ENCODE data around the gene TIA1.

TIA1 gene

DNA sequence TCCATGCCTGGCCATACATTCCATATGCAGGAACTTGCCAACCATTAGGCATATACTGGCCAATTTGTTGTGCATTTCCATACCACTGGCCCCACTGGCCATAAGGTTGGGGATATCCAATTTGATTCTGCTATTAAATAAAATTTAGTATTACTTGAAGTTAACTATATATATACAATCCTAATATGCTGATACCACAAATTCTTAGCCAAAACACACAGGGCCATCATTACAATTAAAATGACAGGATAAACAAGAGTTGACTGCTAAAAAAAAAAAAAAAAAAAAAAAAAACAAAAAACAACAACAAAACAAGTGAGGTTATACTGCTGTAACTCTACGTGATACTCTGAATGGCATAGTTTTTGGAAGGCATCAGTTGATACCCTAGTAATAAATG lies 34.1 kb downstream of the TIA1 start:
- Histone ChIP-seq H3K36me3 (ENCODE audit: insufficient read depth, low read length) (peaks cover 96% of the 10 kb centered on the region), H3F3A (ENCODE audit: insufficient read depth, low read length) (no peaks in the 10 kb centered on the region), H3K4me2 (ENCODE audit: low read length) (no peak overlapping the region), H4K20me1 (ENCODE audit: insufficient read depth, low read length) (no peaks in the 10 kb centered on the region; the same call in 1 of the 2 replicates), H2AFZ (ENCODE audit: low read length) (no peak overlapping the region), H3K9ac (ENCODE audit: low read length) (no peak overlapping the region), H3K79me2 (ENCODE audit: insufficient read depth, low read length) (no peaks in the 10 kb centered on the region), H3K4me1 (ENCODE audit: insufficient read depth, low read length, severe bottlenecking) (no peaks in the 10 kb centered on the region), H3K9me3 (ENCODE audit: low read length) (no peaks in the 10 kb centered on the region), H3K27me3 (ENCODE audit: insufficient read depth, low read length) (no peaks in the 10 kb centered on the region), H3K9me2 (ENCODE audit: low read depth, low read length) (no peaks in the 10 kb centered on the region), H3K27ac (ENCODE audit: low read depth, low read length, poor library complexity, severe bottlenecking) (no peak overlapping the region), H3K4me3 (ENCODE audit: low read depth, low read length, poor library complexity, severe bottlenecking) (no peak overlapping the region)
- TF ChIP-seq, protein P1, sequence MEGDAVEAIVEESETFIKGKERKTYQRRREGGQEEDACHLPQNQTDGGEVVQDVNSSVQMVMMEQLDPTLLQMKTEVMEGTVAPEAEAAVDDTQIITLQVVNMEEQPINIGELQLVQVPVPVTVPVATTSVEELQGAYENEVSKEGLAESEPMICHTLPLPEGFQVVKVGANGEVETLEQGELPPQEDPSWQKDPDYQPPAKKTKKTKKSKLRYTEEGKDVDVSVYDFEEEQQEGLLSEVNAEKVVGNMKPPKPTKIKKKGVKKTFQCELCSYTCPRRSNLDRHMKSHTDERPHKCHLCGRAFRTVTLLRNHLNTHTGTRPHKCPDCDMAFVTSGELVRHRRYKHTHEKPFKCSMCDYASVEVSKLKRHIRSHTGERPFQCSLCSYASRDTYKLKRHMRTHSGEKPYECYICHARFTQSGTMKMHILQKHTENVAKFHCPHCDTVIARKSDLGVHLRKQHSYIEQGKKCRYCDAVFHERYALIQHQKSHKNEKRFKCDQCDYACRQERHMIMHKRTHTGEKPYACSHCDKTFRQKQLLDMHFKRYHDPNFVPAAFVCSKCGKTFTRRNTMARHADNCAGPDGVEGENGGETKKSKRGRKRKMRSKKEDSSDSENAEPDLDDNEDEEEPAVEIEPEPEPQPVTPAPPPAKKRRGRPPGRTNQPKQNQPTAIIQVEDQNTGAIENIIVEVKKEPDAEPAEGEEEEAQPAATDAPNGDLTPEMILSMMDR (IDR thresholded peaks at IDR 0.05; ENCODE audit: low read length), result no peak
- TF ChIP-seq EZH2 (IDR thresholded peaks at IDR 0.05; ENCODE audit: borderline replicate concordance, low read length), result no peak

DNA sequence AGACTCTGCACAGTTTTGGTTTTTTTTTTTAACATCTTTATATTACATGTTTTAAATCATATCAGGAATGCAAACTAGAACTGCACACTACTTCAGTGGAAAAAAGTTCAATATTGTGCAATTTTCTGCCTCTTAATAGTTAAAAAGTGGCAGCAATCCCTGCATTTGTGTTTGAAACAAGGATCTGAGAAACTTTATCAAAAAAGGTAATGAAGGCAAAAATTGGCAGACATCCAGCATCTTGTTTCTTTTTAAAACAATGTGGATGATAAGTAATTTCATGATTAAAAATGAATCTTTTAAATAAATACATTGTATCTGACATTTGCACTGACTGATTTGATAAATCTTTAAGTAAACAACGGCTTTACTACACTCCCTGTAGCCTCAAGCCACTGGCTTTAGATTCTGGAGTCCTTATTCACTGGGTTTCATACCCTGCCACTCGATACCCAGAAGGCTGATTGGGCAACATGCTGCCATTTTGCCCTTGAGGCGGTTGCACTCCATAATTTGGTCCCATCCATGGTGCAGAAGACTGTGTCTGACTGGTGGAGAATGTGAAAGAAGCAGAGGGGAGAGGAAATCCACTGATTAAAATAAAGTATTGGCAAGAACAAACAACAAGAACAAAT lies 36.0 kb downstream of the TIA1 start:
- no peaks in the 10 kb centered on the region for H3K4me1 ChIP-seq (ENCODE audit: insufficient read depth, low read length, severe bottlenecking)
- H3F3A ChIP-seq (ENCODE audit: insufficient read depth, low read length), result no peaks in the 10 kb centered on the region
- H3K79me2 ChIP-seq (ENCODE audit: insufficient read depth, low read length), result no peaks in the 10 kb centered on the region
- H3K9ac ChIP-seq (ENCODE audit: low read length), result no peak overlapping the region
- no peak overlapping the region for H3K27ac ChIP-seq (ENCODE audit: low read depth, low read length, poor library complexity, severe bottlenecking)
- no peaks in the 10 kb centered on the region; the same call in 1 of the 2 replicates for H4K20me1 ChIP-seq (ENCODE audit: insufficient read depth, low read length)
- H3K4me3 ChIP-seq (ENCODE audit: low read depth, low read length, poor library complexity, severe bottlenecking), result no peak overlapping the region
- H3K4me2 ChIP-seq (ENCODE audit: low read length), result no peak overlapping the region
- no peak for TF ChIP-seq EZH2 (IDR thresholded peaks at IDR 0.05; ENCODE audit: borderline replicate concordance, low read length)
- TF ChIP-seq, protein P1 (IDR thresholded peaks at IDR 0.05; ENCODE audit: low read length), result no peak
- H3K36me3 ChIP-seq (ENCODE audit: insufficient read depth, low read length), result peaks cover 81% of the 10 kb centered on the region
- no peak overlapping the region for H2AFZ ChIP-seq (ENCODE audit: low read length)
- no peaks in the 10 kb centered on the region for H3K27me3 ChIP-seq (ENCODE audit: insufficient read depth, low read length)
- H3K9me2 ChIP-seq (ENCODE audit: low read depth, low read length), result no peaks in the 10 kb centered on the region
- no peaks in the 10 kb centered on the region for H3K9me3 ChIP-seq (ENCODE audit: low read length)

DNA sequence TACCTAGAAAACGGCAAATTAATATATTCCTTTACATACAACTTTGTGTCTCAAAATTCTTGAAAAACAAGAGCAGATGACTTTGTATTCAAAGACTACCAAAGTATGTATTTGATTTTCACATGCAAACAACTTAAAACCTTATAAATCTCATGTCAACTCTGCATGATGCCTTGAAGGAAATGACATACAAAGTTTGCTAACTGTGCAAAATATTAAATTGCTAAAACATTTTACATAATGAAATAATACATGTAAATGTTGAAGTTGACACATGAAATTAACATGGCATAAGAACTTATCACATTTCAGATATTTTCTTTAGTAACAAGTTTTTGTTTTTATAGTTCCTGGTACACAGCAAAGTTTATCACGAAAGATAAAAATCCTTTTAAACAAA lies 36.8 kb downstream of the TIA1 start:
- no peaks in the 10 kb centered on the region for H3K79me2 ChIP-seq (ENCODE audit: insufficient read depth, low read length)
- no peak overlapping the region for H3K27ac ChIP-seq (ENCODE audit: low read depth, low read length, poor library complexity, severe bottlenecking)
- TF ChIP-seq, protein P1 (IDR thresholded peaks at IDR 0.05; ENCODE audit: low read length), result no peak
- no peak for TF ChIP-seq EZH2 (IDR thresholded peaks at IDR 0.05; ENCODE audit: borderline replicate concordance, low read length)
- no peak overlapping the region for H3K4me2 ChIP-seq (ENCODE audit: low read length)
- H3K9me3 ChIP-seq (ENCODE audit: low read length), result no peaks in the 10 kb centered on the region
- no peaks in the 10 kb centered on the region; the same call in 1 of the 2 replicates for H4K20me1 ChIP-seq (ENCODE audit: insufficient read depth, low read length)
- H3K36me3 ChIP-seq (ENCODE audit: insufficient read depth, low read length), result peaks cover 75% of the 10 kb centered on the region
- H3F3A ChIP-seq (ENCODE audit: insufficient read depth, low read length), result no peaks in the 10 kb centered on the region
- H3K9ac ChIP-seq (ENCODE audit: low read length), result no peak overlapping the region
- H3K4me1 ChIP-seq (ENCODE audit: insufficient read depth, low read length, severe bottlenecking), result no peaks in the 10 kb centered on the region
- H3K27me3 ChIP-seq (ENCODE audit: insufficient read depth, low read length), result no peaks in the 10 kb centered on the region
- no peak overlapping the region for H3K4me3 ChIP-seq (ENCODE audit: low read depth, low read length, poor library complexity, severe bottlenecking)
- H2AFZ ChIP-seq (ENCODE audit: low read length), result no peak overlapping the region
- H3K9me2 ChIP-seq (ENCODE audit: low read depth, low read length), result no peaks in the 10 kb centered on the region

Data from OCI-LY1 (cell line).